GM21381 (cell line): ENCODE data around the gene GPA33.

ENCODE experiments used
- ATAC-seq: cut with Tn5 transposase; IDR thresholded peaks from one replicate; pipeline ENCODE4 v1.9.1; 2021; ENCODE audit warnings: mild to moderate bottlenecking, moderate library complexity; ENCODE audit not compliant: unreplicated experiment

The GPA33 gene

GRCh38 chr1:167118188-167118587 lies 28.0 kb upstream of the GPA33 start:
- no peak for ATAC-seq

GRCh38 chr1:167117225-167117624 lies 27.0 kb upstream of the GPA33 start:
- ATAC-seq = no peak

GRCh38 chr1:167116174-167116573 lies 26.0 kb upstream of the GPA33 start:
- ATAC-seq = no peak

GRCh38 chr1:167115655-167116054 lies 25.5 kb upstream of the GPA33 start:
- no peak for ATAC-seq

GRCh38 chr1:167114725-167115124 lies 24.5 kb upstream of the GPA33 start:
- ATAC-seq = no peak

- ATAC-seq = no peak
Observed at GRCh38 chr1:167111868-167112709, 21.9 kb upstream of the GPA33 start.

- ATAC-seq = no peak
Observed at GRCh38 chr1:167110586-167110985, 20.4 kb upstream of the GPA33 start.

- no peak for ATAC-seq
Observed at GRCh38 chr1:167109125-167109524, 18.9 kb upstream of the GPA33 start.

- no peak for ATAC-seq
Observed at GRCh38 chr1:167107456-167107855, 17.3 kb upstream of the GPA33 start.

- ATAC-seq = no peak
Observed at GRCh38 chr1:167106119-167106461, 15.9 kb upstream of the GPA33 start.

- ATAC-seq = no peak
Observed at GRCh38 chr1:167105271-167106118, 15.3 kb upstream of the GPA33 start.

- ATAC-seq = no peak
Observed at GRCh38 chr1:167104256-167104633, 14.1 kb upstream of the GPA33 start.

GRCh38 chr1:167102906-167103573 lies 12.9 kb upstream of the GPA33 start:
- ATAC-seq = no peak

- no peak for ATAC-seq
Observed at GRCh38 chr1:167101754-167102153, 11.6 kb upstream of the GPA33 start.

GRCh38 chr1:167100730-167101129 lies 10.6 kb upstream of the GPA33 start:
- ATAC-seq = no peak

GRCh38 chr1:167099851-167100250 lies 9.7 kb upstream of the GPA33 start:
- ATAC-seq = no peak

- no peak for ATAC-seq
Observed at GRCh38 chr1:167095368-167095767, 5.2 kb upstream of the GPA33 start.

GRCh38 chr1:167094690-167095089 lies 4.5 kb upstream of the GPA33 start:
- ATAC-seq = no peak

GRCh38 chr1:167093846-167094516 lies 3.8 kb upstream of the GPA33 start, which contains the start of gene STYXL2:
TSS of gene STYXL2 (plus strand) at chr1:167094075. CDS start at chr1:167094850, 775 bp downstream.
- ATAC-seq = no peak

GRCh38 chr1:167092653-167093052 lies 2.5 kb upstream of the GPA33 start:
- no peak for ATAC-seq

- ATAC-seq = no peak
Observed at GRCh38 chr1:167089939-167090313, 251 bp downstream of the GPA33 start.
